ENCODE results near the gene ZNF653.

Gene ZNF653

DNA sequence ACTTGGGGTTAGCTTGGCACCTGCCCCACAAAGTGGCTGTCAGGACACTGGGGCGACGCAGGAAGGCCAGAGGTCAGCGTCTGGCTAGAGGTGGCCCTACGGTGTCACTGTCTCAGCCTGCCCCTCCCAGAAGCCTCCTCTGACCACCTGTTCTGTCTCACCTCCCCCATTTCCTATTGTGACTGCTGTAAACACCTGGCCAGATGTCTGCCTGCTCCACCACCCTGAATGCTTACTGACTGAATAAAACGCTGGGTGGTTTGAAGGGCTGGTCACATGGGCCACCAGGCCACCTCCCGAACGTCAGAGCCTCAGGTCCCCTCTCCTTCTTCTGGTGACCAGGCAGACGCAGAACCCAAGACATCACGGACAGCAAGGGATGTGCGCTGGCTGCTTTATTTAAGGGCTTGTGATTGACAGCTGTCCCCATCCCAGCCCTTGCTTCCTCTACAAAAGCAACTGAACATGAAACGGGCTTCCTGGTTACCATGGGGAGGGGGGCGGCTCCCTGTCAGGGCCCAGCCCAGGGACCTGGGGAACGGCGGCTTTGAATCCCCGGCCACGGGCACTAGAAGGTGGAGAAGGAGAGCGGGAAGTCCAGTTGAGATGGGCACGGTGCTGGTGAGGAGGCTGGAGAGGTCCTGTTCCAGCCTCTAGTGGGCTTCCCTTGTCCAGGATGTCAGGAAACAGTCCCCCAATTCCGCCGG lies 47.2 kb upstream of the ZNF653 start:
- no peak overlapping the region for H3K4ac ChIP-seq (ENCODE audit: low read depth in 1 of 2, low read length in 2 of 2)
- no peak overlapping the region for H3K9ac ChIP-seq (ENCODE audit: low read length)
- H3K79me1 ChIP-seq (replicated peaks; ENCODE audit: low read length, poor library complexity, severe bottlenecking): peaks cover 25% of the 10 kb centered on the region
- H2BK15ac ChIP-seq (ENCODE audit: low read depth, poor library complexity, severe bottlenecking): no peak overlapping the region
- H3K18ac ChIP-seq (ENCODE audit: low read depth in 1 of 2, low read length in 2 of 2): no peak overlapping the region
- no peak overlapping the region for H3K14ac ChIP-seq (ENCODE audit: low read length in 2 of 2)
- no peak overlapping the region for H2BK5ac ChIP-seq (ENCODE audit: low read depth, low read length, poor library complexity, severe bottlenecking)
- H3K27me3 ChIP-seq (ENCODE audit: control insufficient read depth in 1 of 2, insufficient read depth in 1 of 2, low read length in 2 of 2): no peaks in the 10 kb centered on the region
- H3K27ac ChIP-seq (ENCODE audit: low read length, poor library complexity, severe bottlenecking): no peak overlapping the region
- H3K36me3 ChIP-seq (ENCODE audit: control insufficient read depth in 1 of 2, insufficient read depth in 2 of 2, low read depth in 1 of 2, low read length in 2 of 2): peaks cover 35 to 73% of the 10 kb centered on the region in 2 experiments
- no peak for DNase-seq
- peaks cover 6% of the 10 kb centered on the region for H3K4me1 ChIP-seq (ENCODE audit: control insufficient read depth, insufficient read depth, low read depth, low read length)
- no peak overlapping the region for H4K91ac ChIP-seq (ENCODE audit: low read length)
- no peak overlapping the region for H2AK5ac ChIP-seq (ENCODE audit: low read length, severe bottlenecking)
- H3K9me3 ChIP-seq (ENCODE audit: control insufficient read depth, low read length): no peaks in the 10 kb centered on the region
- H3K4me3 ChIP-seq (ENCODE audit: insufficient read depth in 1 of 2, low read depth in 1 of 2, low read length in 2 of 2): no peak overlapping the region
- no peak overlapping the region for H3K4me2 ChIP-seq (ENCODE audit: low read length, poor library complexity, severe bottlenecking)
- WGBS: 89% methylated on average over 19 of the region's 20 CpGs
- no peak overlapping the region for H2AFZ ChIP-seq (ENCODE audit: low read depth, low read length)
- no peak overlapping the region for H3K23ac ChIP-seq (ENCODE audit: low read length in 2 of 2)
- H2BK12ac ChIP-seq (ENCODE audit: low read length in 2 of 2): no peak overlapping the region
- H4K8ac ChIP-seq (ENCODE audit: low read length): no peak overlapping the region
- no peak overlapping the region for H2BK120ac ChIP-seq (ENCODE audit: low read depth, low read length)

DNA sequence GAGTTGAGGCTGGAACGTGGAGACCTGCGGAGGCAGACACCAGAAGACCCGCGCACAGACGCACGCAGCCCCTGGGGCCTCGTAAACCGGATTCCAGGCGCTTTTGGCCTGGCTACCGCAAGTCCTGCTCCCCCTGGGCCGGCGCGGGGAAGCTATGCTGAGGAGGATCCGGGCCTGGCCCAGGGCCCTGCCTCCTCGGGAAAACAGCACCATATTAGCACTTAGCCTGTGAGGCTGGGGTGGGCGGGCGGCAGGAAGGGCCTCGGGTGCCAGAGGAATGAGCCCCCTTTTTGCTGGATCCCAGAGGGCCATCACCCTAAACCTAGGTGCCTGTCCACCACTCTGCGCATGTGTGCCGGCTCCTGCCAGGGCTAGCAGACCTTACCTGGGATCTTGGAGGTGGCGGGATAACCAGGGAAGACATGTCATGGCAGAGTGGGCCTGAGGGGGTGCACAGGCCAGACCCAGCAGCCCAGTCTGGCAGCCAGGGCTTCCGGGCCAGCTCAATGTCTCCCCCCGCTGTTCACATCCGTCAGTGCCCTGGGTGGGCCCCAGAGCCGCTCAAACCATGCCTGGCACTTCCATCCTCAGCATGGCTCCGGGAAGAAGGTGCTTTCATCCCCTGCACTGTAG lies 46.1 kb upstream of the ZNF653 start:
- 88% methylated on average over 26 of the region's 26 CpGs for WGBS
- Histone ChIP-seq H3K18ac (ENCODE audit: low read depth in 1 of 2, low read length in 2 of 2) (no peak overlapping the region), H3K23ac (ENCODE audit: low read length in 2 of 2) (no peak overlapping the region), H3K36me3 (ENCODE audit: control insufficient read depth in 1 of 2, insufficient read depth in 2 of 2, low read depth in 1 of 2, low read length in 2 of 2) (peaks cover 35 to 75% of the 10 kb centered on the region in 2 experiments), H2BK120ac (ENCODE audit: low read depth, low read length) (no peak overlapping the region), H3K27me3 (ENCODE audit: control insufficient read depth in 1 of 2, insufficient read depth in 1 of 2, low read length in 2 of 2) (no peaks in the 10 kb centered on the region), H3K14ac (ENCODE audit: low read length in 2 of 2) (no peak overlapping the region), H3K79me1 (replicated peaks; ENCODE audit: low read length, poor library complexity, severe bottlenecking) (peaks cover 22% of the 10 kb centered on the region), H3K4me3 (ENCODE audit: insufficient read depth in 1 of 2, low read depth in 1 of 2, low read length in 2 of 2) (no peak overlapping the region), H3K4ac (ENCODE audit: low read depth in 1 of 2, low read length in 2 of 2) (no peak overlapping the region), H3K9me3 (ENCODE audit: control insufficient read depth, low read length) (no peaks in the 10 kb centered on the region), H4K91ac (ENCODE audit: low read length) (no peak overlapping the region), H3K4me1 (ENCODE audit: control insufficient read depth, insufficient read depth, low read depth, low read length) (no peaks in the 10 kb centered on the region), H2BK5ac (ENCODE audit: low read depth, low read length, poor library complexity, severe bottlenecking) (no peak overlapping the region), H3K9ac (ENCODE audit: low read length) (no peak overlapping the region), H2AFZ (ENCODE audit: low read depth, low read length) (no peak overlapping the region), H3K27ac (ENCODE audit: low read length, poor library complexity, severe bottlenecking) (no peak overlapping the region), H4K8ac (ENCODE audit: low read length) (peak overlapping the region; percentile 53), H2BK15ac (ENCODE audit: low read depth, poor library complexity, severe bottlenecking) (no peak overlapping the region), H2AK5ac (ENCODE audit: low read length, severe bottlenecking) (no peak overlapping the region), H3K4me2 (ENCODE audit: low read length, poor library complexity, severe bottlenecking) (no peak overlapping the region), H2BK12ac (ENCODE audit: low read length in 2 of 2) (no peak overlapping the region)
- DNase-seq: no peak

DNA sequence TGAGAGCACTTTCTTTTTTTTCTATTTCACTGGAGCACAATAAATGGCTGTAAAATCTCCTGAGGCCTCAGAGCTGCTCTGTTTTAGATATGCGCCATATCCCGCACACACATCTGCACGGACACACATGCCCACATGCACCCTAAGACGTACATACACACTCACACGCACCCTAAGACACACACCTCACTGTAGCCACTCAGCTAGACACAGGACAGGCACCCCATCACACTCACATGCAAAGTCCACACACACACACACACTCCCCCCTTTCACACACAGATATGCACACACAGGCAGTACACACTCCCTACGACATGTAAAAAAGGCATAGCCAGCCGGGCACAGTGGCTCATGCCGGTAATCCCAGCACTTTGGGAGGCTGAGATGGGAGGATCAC lies 44.6 kb upstream of the ZNF653 start:
- Histone ChIP-seq H4K8ac (ENCODE audit: low read length) (no peak overlapping the region), H2BK5ac (ENCODE audit: low read depth, low read length, poor library complexity, severe bottlenecking) (no peak overlapping the region), H3K27me3 (ENCODE audit: control insufficient read depth in 1 of 2, insufficient read depth in 1 of 2, low read length in 2 of 2) (no peaks in the 10 kb centered on the region), H3K9me3 (ENCODE audit: control insufficient read depth, low read length) (no peaks in the 10 kb centered on the region), H3K36me3 (ENCODE audit: control insufficient read depth in 1 of 2, insufficient read depth in 2 of 2, low read depth in 1 of 2, low read length in 2 of 2) (peaks cover 27 to 63% of the 10 kb centered on the region in 2 experiments), H3K4me1 (ENCODE audit: control insufficient read depth, insufficient read depth, low read depth, low read length) (peaks cover 3% of the 10 kb centered on the region), H3K79me1 (replicated peaks; ENCODE audit: low read length, poor library complexity, severe bottlenecking) (peaks cover 13% of the 10 kb centered on the region), H2AFZ (ENCODE audit: low read depth, low read length) (no peak overlapping the region), H3K4me3 (ENCODE audit: insufficient read depth in 1 of 2, low read depth in 1 of 2, low read length in 2 of 2) (no peak overlapping the region), H2BK15ac (ENCODE audit: low read depth, poor library complexity, severe bottlenecking) (no peak overlapping the region), H2AK5ac (ENCODE audit: low read length, severe bottlenecking) (no peak overlapping the region), H3K27ac (ENCODE audit: low read length, poor library complexity, severe bottlenecking) (no peak overlapping the region), H2BK120ac (ENCODE audit: low read depth, low read length) (no peak overlapping the region), H2BK12ac (ENCODE audit: low read length in 2 of 2) (no peak overlapping the region), H3K4ac (ENCODE audit: low read depth in 1 of 2, low read length in 2 of 2) (no peak overlapping the region), H4K91ac (ENCODE audit: low read length) (no peak overlapping the region), H3K9ac (ENCODE audit: low read length) (no peak overlapping the region), H3K18ac (ENCODE audit: low read depth in 1 of 2, low read length in 2 of 2) (no peak overlapping the region), H3K23ac (ENCODE audit: low read length in 2 of 2) (no peak overlapping the region), H3K4me2 (ENCODE audit: low read length, poor library complexity, severe bottlenecking) (no peak overlapping the region), H3K14ac (ENCODE audit: low read length in 2 of 2) (no peak overlapping the region)
- no peak for DNase-seq
- 94% methylated on average over 8 of the region's 8 CpGs for WGBS

DNA sequence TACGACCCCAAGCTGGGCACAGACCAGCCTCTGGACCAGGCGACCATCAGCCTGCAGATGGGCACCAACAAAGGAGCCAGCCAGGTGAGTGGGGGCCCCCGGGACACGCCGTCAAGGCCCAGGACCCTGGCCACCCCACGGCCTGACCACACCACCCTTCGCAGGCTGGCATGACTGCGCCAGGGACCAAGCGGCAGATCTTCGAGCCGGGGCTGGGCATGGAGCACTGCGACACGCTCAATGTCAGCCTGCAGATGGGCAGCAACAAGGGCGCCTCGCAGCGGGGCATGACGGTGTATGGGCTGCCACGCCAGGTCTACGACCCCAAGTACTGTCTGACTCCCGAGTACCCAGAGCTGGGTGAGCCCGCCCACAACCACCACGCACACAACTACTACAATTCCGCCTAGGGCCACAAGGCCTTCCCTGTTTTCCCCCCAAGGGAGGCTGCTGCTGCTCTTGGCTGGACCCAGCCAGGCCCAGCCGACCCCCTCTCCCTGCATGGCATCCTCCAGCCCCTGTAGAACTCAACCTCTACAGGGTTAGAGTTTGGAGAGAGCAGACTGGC lies 43.8 kb upstream of the ZNF653 start:
- H2AK5ac ChIP-seq (ENCODE audit: low read length, severe bottlenecking): no peak overlapping the region
- no peak overlapping the region for H3K23ac ChIP-seq (ENCODE audit: low read length in 2 of 2)
- no peaks in the 10 kb centered on the region for H3K9me3 ChIP-seq (ENCODE audit: control insufficient read depth, low read length)
- H3K4me2 ChIP-seq (ENCODE audit: low read length, poor library complexity, severe bottlenecking): no peak overlapping the region
- H2BK15ac ChIP-seq (ENCODE audit: low read depth, poor library complexity, severe bottlenecking): no peak overlapping the region
- peaks cover 25 to 59% of the 10 kb centered on the region in 2 experiments for H3K36me3 ChIP-seq (ENCODE audit: control insufficient read depth in 1 of 2, insufficient read depth in 2 of 2, low read depth in 1 of 2, low read length in 2 of 2)
- no peak overlapping the region for H3K27ac ChIP-seq (ENCODE audit: low read length, poor library complexity, severe bottlenecking)
- peaks cover 3% of the 10 kb centered on the region for H3K4me1 ChIP-seq (ENCODE audit: control insufficient read depth, insufficient read depth, low read depth, low read length)
- no peak overlapping the region for H3K4me3 ChIP-seq (ENCODE audit: insufficient read depth in 1 of 2, low read depth in 1 of 2, low read length in 2 of 2)
- no peak overlapping the region for H3K14ac ChIP-seq (ENCODE audit: low read length in 2 of 2)
- H3K79me1 ChIP-seq (replicated peaks; ENCODE audit: low read length, poor library complexity, severe bottlenecking): peaks cover 11% of the 10 kb centered on the region
- no peaks in the 10 kb centered on the region for H3K27me3 ChIP-seq (ENCODE audit: control insufficient read depth in 1 of 2, insufficient read depth in 1 of 2, low read length in 2 of 2)
- H3K18ac ChIP-seq (ENCODE audit: low read depth in 1 of 2, low read length in 2 of 2): no peak overlapping the region
- H3K9ac ChIP-seq (ENCODE audit: low read length): no peak overlapping the region
- no peak overlapping the region for H2AFZ ChIP-seq (ENCODE audit: low read depth, low read length)
- 97% methylated on average over 23 of the region's 24 CpGs for WGBS
- no peak overlapping the region for H3K4ac ChIP-seq (ENCODE audit: low read depth in 1 of 2, low read length in 2 of 2)
- no peak overlapping the region for H2BK120ac ChIP-seq (ENCODE audit: low read depth, low read length)
- no peak overlapping the region for H2BK12ac ChIP-seq (ENCODE audit: low read length in 2 of 2)
- no peak for DNase-seq
- H4K8ac ChIP-seq (ENCODE audit: low read length): no peak overlapping the region
- no peak overlapping the region for H2BK5ac ChIP-seq (ENCODE audit: low read depth, low read length, poor library complexity, severe bottlenecking)
- H4K91ac ChIP-seq (ENCODE audit: low read length): peak overlapping the region; percentile 46
